GM12878 (cell line): ENCODE data around the gene TMEM161A.

Source experiments
- PBX3 ChIP-seq: IDR thresholded peaks from 2 replicates; pipeline ENCODE4 v1.6.1; 2011; ENCODE audit warnings: mild to moderate bottlenecking, low read depth, low read length, moderate library complexity; ENCODE audit not compliant: insufficient replicate concordance
- TF ChIP-seq, protein P1 (sequence below), 3 experiments: IDR thresholded peaks in 2 of 3; conservative IDR thresholded peaks in 1 of 3; 2 replicates each; pipeline ENCODE4 v1.5.1; 2011; ENCODE audit warnings: low read depth in 3 of 3, low read length in 3 of 3, mild to moderate bottlenecking in 3 of 3, control low read depth in 2 of 3, moderate library complexity in 2 of 3, inconsistent platforms in 1 of 3, mixed read lengths in 1 of 3; ENCODE audit not compliant: control insufficient read depth in 2 of 3, insufficient read depth in 1 of 3; ENCODE audit errors: extremely low read depth in 1 of 3

GRCh38 chr19:19071897-19072296 is 66.4 kb downstream of the TMEM161A start:
- TF ChIP-seq, protein P1, sequence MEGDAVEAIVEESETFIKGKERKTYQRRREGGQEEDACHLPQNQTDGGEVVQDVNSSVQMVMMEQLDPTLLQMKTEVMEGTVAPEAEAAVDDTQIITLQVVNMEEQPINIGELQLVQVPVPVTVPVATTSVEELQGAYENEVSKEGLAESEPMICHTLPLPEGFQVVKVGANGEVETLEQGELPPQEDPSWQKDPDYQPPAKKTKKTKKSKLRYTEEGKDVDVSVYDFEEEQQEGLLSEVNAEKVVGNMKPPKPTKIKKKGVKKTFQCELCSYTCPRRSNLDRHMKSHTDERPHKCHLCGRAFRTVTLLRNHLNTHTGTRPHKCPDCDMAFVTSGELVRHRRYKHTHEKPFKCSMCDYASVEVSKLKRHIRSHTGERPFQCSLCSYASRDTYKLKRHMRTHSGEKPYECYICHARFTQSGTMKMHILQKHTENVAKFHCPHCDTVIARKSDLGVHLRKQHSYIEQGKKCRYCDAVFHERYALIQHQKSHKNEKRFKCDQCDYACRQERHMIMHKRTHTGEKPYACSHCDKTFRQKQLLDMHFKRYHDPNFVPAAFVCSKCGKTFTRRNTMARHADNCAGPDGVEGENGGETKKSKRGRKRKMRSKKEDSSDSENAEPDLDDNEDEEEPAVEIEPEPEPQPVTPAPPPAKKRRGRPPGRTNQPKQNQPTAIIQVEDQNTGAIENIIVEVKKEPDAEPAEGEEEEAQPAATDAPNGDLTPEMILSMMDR (IDR thresholded peaks at IDR 0.05 in 2 of 3, conservative IDR thresholded peaks at IDR 0.05 in 1 of 3; ENCODE audit: control insufficient read depth in 2 of 3, extremely low read depth in 1 of 3, insufficient read depth in 1 of 3, low read depth in 3 of 3, low read length in 3 of 3) = no peak
- TF ChIP-seq PBX3 = no peak
